ENCODE results near the gene MAGI2.

MAGI2 gene

DNA sequence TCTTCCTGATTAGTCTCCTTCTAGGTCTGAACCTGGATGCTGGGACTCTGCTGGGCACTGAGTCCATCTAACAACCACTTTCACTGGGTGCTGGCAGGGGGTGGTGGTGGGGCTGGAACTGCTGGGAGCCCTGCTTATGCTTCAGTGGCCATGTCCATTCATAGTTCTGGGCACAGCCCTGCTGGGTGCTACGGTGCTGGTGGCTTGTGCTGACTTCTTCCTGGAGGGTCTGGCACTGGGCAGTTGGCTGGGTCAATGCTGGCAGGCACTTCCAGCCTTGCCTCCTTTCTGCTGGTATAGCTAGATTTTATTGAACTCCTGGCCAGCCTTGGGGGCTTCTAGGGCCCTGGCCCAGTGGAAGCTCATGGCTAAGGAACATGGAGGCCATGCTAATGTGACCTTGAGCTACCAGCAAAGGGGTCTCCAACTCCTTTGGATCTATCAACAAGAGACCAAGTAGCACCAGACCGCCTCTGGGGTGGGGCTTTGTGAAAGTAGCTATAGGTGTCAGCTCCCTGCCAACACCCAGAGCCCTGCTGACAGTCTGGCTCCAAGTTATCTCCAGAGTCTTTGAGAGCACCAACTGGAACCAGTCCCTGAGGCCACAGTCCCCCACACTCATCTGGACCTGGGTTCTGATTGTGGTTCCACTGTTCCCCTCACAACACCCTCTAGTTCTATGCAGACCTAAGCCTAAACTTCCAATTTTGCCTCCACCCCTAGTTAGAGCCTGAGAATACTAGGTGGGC lies 99.6 kb downstream of the MAGI2 start:
- H3K4me1 ChIP-seq (ENCODE audit: control insufficient read depth in 1 of 2, insufficient read depth in 1 of 2, low read depth in 1 of 2, low read length in 1 of 2): no peaks in the 10 kb centered on the region

DNA sequence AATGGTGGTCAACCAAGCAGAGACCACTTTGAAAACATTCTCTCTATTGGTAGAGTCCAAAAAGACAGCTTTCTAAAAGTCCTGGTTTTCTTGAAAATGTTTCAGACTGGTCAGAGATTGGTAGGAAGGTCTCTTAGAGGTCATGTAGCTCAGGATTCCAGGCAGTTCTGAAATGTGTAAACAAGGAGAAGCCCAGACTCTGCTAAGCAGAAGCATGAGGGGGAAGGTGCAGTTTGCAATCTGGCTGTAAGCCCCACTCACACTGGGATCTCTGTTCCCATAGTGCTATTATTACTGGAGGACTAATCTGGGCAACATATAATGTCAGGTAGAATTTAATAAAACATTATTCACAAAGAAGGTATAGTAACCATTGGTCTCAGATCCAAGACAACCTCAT lies 101.1 kb downstream of the MAGI2 start:
- TF ChIP-seq, protein P1, sequence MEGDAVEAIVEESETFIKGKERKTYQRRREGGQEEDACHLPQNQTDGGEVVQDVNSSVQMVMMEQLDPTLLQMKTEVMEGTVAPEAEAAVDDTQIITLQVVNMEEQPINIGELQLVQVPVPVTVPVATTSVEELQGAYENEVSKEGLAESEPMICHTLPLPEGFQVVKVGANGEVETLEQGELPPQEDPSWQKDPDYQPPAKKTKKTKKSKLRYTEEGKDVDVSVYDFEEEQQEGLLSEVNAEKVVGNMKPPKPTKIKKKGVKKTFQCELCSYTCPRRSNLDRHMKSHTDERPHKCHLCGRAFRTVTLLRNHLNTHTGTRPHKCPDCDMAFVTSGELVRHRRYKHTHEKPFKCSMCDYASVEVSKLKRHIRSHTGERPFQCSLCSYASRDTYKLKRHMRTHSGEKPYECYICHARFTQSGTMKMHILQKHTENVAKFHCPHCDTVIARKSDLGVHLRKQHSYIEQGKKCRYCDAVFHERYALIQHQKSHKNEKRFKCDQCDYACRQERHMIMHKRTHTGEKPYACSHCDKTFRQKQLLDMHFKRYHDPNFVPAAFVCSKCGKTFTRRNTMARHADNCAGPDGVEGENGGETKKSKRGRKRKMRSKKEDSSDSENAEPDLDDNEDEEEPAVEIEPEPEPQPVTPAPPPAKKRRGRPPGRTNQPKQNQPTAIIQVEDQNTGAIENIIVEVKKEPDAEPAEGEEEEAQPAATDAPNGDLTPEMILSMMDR (IDR thresholded peaks at IDR 0.05): no peak
- H3K9me3 ChIP-seq: no peaks in the 10 kb centered on the region

More for the DNA sequence above, 99.6 kb downstream of the MAGI2 start:
- no peak overlapping the region for H3K4me3 ChIP-seq (ENCODE audit: low read depth in 1 of 2, low read length in 1 of 2)
- H3K27ac ChIP-seq: no peak overlapping the region
- no peaks in the 10 kb centered on the region for H3K9me3 ChIP-seq
- H3K36me3 ChIP-seq: no peaks in the 10 kb centered on the region
- no peaks in the 10 kb centered on the region for H3K27me3 ChIP-seq
- TF ChIP-seq, protein P1 (IDR thresholded peaks at IDR 0.05): no peak

GRCh38 chr7:79347351-79347750 lies 106.1 kb downstream of the MAGI2 start:
- Histone ChIP-seq H3K27ac (no peak overlapping the region), H3K9me3 (no peaks in the 10 kb centered on the region), H3K4me3 (ENCODE audit: low read depth in 1 of 2, low read length in 1 of 2) (no peak overlapping the region), H3K4me1 (ENCODE audit: control insufficient read depth in 1 of 2, insufficient read depth in 1 of 2, low read depth in 1 of 2, low read length in 1 of 2) (no peaks in the 10 kb centered on the region), H3K36me3 (no peaks in the 10 kb centered on the region), H3K27me3 (no peaks in the 10 kb centered on the region)
- TF ChIP-seq, protein P1 (IDR thresholded peaks at IDR 0.05): no peak

More for the DNA sequence above, 101.1 kb downstream of the MAGI2 start:
- Histone ChIP-seq H3K36me3 (no peaks in the 10 kb centered on the region), H3K27ac (no peak overlapping the region), H3K27me3 (no peaks in the 10 kb centered on the region), H3K4me1 (ENCODE audit: control insufficient read depth in 1 of 2, insufficient read depth in 1 of 2, low read depth in 1 of 2, low read length in 1 of 2) (no peaks in the 10 kb centered on the region), H3K4me3 (ENCODE audit: low read depth in 1 of 2, low read length in 1 of 2) (no peak overlapping the region)

GRCh38 chr7:79341902-79342301 lies 111.6 kb downstream of the MAGI2 start:
- H3K9me3 ChIP-seq: no peaks in the 10 kb centered on the region
- H3K4me1 ChIP-seq (ENCODE audit: control insufficient read depth in 1 of 2, insufficient read depth in 1 of 2, low read depth in 1 of 2, low read length in 1 of 2): no peaks in the 10 kb centered on the region
- TF ChIP-seq, protein P1 (IDR thresholded peaks at IDR 0.05): no peak
- no peak overlapping the region for H3K27ac ChIP-seq
- H3K4me3 ChIP-seq (ENCODE audit: low read depth in 1 of 2, low read length in 1 of 2): no peak overlapping the region
- no peaks in the 10 kb centered on the region for H3K27me3 ChIP-seq
- no peaks in the 10 kb centered on the region for H3K36me3 ChIP-seq

DNA sequence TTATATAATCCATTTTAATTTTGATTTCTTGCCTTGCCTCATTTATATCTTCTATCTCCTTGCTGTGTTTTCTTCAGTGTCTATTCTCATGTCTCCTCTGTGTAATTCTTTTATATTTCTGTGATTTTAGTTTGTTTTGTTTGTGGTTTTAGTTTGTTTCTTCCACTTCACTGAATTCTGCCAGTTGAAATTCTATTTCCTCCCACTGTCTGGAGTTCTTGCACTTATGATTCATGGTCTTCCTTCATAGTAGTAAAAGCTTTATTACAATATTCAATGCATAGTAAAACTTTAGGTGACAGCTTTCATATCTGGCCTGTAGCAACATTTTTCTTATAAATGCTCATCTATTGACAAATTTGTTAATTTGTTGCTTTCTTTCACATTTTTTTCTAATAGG lies 113.3 kb downstream of the MAGI2 start:
- no peaks in the 10 kb centered on the region for H3K27me3 ChIP-seq
- TF ChIP-seq, protein P1 (IDR thresholded peaks at IDR 0.05): no peak
- H3K4me1 ChIP-seq (ENCODE audit: control insufficient read depth in 1 of 2, insufficient read depth in 1 of 2, low read depth in 1 of 2, low read length in 1 of 2): no peaks in the 10 kb centered on the region

More for the DNA sequence above, 113.3 kb downstream of the MAGI2 start:
- no peaks in the 10 kb centered on the region for H3K36me3 ChIP-seq
- H3K27ac ChIP-seq: no peak overlapping the region
- no peaks in the 10 kb centered on the region for H3K9me3 ChIP-seq
- H3K4me3 ChIP-seq (ENCODE audit: low read depth in 1 of 2, low read length in 1 of 2): no peak overlapping the region

Measured in neutrophil (primary cell).